DND-41 (cell line): ENCODE data around the gene PTDSS2.

Experiments used
- ATAC-seq: fragments of 200-7000 bp; cut with Tn5 transposase; 3 replicates; pipeline ENCODE4 v1.9.1; 2021; ENCODE audit warnings: low read depth; ENCODE audit not compliant: insufficient read depth
- DNase-seq: peaks from one replicate; pipeline ENCODE4 v3.0.0-alpha.2; 2020
- H2AFZ ChIP-seq: 2 replicates; pipeline ENCODE4 v1.6.0; 2012; ENCODE audit warnings: low read depth, low read length
- H3K27ac ChIP-seq: 2 replicates; pipeline ENCODE4 v1.5.1; 2012; ENCODE audit warnings: low read length, inconsistent platforms
- H3K27me3 ChIP-seq: fragments of 200-600 bp; sonication (generic); 2 replicates; pipeline ENCODE4 v1.6.0; 2012; ENCODE audit warnings: low read length, mild to moderate bottlenecking, inconsistent platforms; ENCODE audit not compliant: insufficient read depth, poor library complexity
- H3K36me3 ChIP-seq: 2 replicates; pipeline ENCODE4 v1.5.1; 2012; ENCODE audit warnings: low read length, inconsistent platforms; ENCODE audit not compliant: insufficient read depth
- H3K4me1 ChIP-seq: 2 replicates; pipeline ENCODE4 v1.5.1; 2012; ENCODE audit warnings: mild to moderate bottlenecking, low read length; ENCODE audit not compliant: insufficient read depth
- H3K4me2 ChIP-seq: 2 replicates; pipeline ENCODE4 v1.6.0; 2012; ENCODE audit warnings: mild to moderate bottlenecking, moderate library complexity, low read length, inconsistent platforms; ENCODE audit not compliant: insufficient read depth
- H3K4me3 ChIP-seq, 2 experiments: fragments of 200-600 bp in 1 of 2; shearing (Covaris generic) in 1 of 2; 2 replicates each; pipeline ENCODE4 v1.5.1; 2012 to 2016; ENCODE audit warnings: inconsistent platforms in 2 of 2, low read length in 2 of 2, mild to moderate bottlenecking in 2 of 2, low read depth in 1 of 2, moderate library complexity in 1 of 2
- H3K79me2 ChIP-seq: 2 replicates; pipeline ENCODE4 v1.6.0; 2012; ENCODE audit warnings: low read length, inconsistent platforms; ENCODE audit not compliant: insufficient read depth
- H3K9ac ChIP-seq: 2 replicates; pipeline ENCODE4 v1.6.0; 2012; ENCODE audit warnings: low read depth, mild to moderate bottlenecking, inconsistent platforms, low read length, moderate library complexity
- H3K9me3 ChIP-seq: 2 replicates; pipeline ENCODE4 v1.5.1; 2012; ENCODE audit warnings: low read length, moderate library complexity, mild to moderate bottlenecking, inconsistent platforms; ENCODE audit not compliant: insufficient read depth, severe bottlenecking
- H4K20me1 ChIP-seq: 2 replicates; pipeline ENCODE4 v1.6.0; 2012; ENCODE audit warnings: low read length; ENCODE audit not compliant: insufficient read depth
- EZH2 ChIP-seq: IDR thresholded peaks from 3 replicates; pipeline ENCODE4 v1.6.1; 2012; ENCODE audit warnings: borderline replicate concordance, low read depth, mild to moderate bottlenecking, moderate library complexity, low read length, inconsistent platforms; ENCODE audit not compliant: severe bottlenecking
- TF ChIP-seq, protein P1 (sequence below): IDR thresholded peaks from 2 replicates; pipeline ENCODE4 v1.5.1; 2012; ENCODE audit warnings: borderline replicate concordance, low read length, moderate library complexity, mild to moderate bottlenecking; ENCODE audit not compliant: poor library complexity, severe bottlenecking; ENCODE audit errors: extremely low read depth

PTDSS2 gene

DNA sequence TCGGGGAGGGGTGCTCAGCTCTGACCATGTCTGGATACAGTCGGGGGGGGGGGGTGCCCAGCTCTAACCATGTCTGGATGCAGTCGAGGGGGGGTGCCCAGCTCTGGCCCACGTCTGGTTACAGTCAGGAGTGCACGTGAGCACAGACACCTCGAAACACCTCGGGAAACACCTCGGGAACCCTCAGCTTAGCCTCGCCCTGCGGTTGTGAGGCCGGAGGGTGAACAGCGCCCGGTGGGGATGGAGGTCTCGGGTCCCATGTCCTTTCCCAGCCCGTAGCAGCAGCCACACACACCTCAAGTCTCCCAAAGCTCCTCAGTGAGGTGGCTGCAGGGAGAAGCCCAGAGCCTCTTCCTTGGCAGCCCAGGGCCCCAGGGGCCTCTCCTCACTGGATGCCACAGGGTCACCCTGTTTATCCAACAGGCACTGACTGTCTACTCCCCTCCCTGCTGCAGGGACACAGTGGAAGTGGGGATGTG is 37.4 kb upstream of the PTDSS2 start:
- H3K4me1 ChIP-seq: peaks cover 65% of the 10 kb centered on the region
- H3K4me2 ChIP-seq: no peak overlapping the region
- H3K9ac ChIP-seq: no peak overlapping the region

DNA sequence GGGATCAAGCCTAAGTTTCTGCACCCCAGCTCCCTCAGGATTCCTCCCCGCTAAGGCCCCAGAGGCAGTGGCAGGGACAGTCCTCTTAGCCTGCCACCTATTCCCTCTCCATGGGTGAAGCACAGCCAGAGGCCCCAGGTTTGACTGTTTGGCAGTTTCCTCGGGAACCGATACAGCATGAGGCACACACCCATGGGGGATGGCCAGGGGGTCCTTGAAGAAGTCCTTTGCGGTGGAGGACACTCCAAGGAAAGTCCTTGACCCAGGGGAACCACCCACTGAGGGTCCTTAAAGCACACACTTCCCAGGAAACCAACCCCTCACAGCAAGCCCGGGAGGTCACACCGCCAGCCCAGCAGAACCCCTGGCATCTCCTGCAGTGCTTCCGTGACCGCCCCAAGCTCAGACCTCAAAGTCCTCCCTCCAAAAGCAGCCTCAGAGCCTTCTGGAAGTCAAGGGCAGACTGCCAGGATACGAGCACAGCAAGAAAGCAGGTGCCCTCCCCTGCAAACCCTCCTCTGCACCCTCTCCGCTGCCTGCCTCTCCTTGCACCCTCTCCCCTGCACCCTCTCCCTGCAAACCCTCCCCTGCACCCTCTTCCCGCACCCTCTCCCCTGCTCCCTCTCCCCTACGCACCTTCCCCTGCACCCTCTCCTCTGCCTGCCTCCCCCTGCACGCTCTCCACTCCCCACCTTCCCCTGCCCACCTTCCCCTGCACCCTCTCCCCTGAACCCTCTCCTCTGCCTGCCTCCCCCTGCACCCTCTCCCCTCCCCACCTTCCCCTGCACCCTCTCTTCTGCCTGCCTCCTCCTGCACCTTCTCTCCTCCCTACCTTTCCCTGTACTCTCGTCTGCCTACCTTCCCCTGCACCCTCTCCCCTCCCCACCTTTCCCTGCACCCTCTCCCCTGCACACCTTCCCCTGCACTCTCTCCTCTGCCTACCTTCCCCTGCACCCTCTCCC is 36.7 kb upstream of the PTDSS2 start:
- Histone ChIP-seq H3K9ac (peak overlapping the region; percentile 12; the same call in 1 of the 2 replicates), H3K27ac (peak overlapping the region; percentile 94), H3K4me2 (peak overlapping the region; percentile 84)

More for the DNA sequence above, 37.4 kb upstream of the PTDSS2 start:
- TF ChIP-seq, protein P1, sequence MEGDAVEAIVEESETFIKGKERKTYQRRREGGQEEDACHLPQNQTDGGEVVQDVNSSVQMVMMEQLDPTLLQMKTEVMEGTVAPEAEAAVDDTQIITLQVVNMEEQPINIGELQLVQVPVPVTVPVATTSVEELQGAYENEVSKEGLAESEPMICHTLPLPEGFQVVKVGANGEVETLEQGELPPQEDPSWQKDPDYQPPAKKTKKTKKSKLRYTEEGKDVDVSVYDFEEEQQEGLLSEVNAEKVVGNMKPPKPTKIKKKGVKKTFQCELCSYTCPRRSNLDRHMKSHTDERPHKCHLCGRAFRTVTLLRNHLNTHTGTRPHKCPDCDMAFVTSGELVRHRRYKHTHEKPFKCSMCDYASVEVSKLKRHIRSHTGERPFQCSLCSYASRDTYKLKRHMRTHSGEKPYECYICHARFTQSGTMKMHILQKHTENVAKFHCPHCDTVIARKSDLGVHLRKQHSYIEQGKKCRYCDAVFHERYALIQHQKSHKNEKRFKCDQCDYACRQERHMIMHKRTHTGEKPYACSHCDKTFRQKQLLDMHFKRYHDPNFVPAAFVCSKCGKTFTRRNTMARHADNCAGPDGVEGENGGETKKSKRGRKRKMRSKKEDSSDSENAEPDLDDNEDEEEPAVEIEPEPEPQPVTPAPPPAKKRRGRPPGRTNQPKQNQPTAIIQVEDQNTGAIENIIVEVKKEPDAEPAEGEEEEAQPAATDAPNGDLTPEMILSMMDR: no peak
- no peak for TF ChIP-seq EZH2
- Histone ChIP-seq H3K9me3 (no peaks in the 10 kb centered on the region), H3K79me2 (peaks cover 16% of the 10 kb centered on the region), H3K4me3 (no peak overlapping the region), H2AFZ (no peak overlapping the region), H4K20me1 (peaks cover 4% of the 10 kb centered on the region; the same call in 1 of the 2 replicates), H3K27ac (peak overlapping the region; percentile 63), H3K27me3 (peaks cover 8% of the 10 kb centered on the region), H3K36me3 (no peaks in the 10 kb centered on the region; the same call in 1 of the 2 replicates)
- ATAC-seq: no peak
- DNase-seq: no peak

DNA sequence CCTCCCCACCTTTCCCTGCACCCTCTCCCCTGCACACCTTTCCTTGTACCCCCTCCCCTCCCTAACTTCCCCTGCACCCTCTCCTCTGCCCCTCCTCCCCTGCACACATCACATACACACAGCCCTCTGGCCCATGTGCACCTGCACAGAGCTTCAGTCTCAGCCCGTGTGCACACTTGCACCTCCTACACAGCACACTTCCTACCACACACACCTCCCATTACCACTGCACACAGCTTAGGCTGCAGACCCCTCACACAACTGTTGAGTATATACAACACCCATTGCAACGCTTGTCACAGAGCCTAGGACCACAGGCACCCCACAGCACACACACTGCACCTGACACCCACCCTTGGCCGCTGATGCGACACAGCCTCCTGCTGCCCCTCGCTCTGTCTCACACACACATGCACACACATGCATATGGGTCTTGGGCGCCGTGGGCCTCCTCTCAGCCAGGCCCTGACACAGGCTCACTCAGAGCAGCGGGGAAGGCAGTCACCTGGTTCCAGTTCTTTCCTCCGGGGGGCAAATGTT is 35.7 kb upstream of the PTDSS2 start:
- Histone ChIP-seq H3K4me2 (peak overlapping the region; percentile 84), H3K27ac (peak overlapping the region; percentile 94)

More for the DNA sequence above, 36.7 kb upstream of the PTDSS2 start:
- TF ChIP-seq, protein P1: no peak
- TF ChIP-seq EZH2: no peak
- ATAC-seq: no peak
- no peaks in the 10 kb centered on the region for H3K9me3 ChIP-seq
- peak overlapping the region in 1 of 2 experiments; percentile 80; a peak in 1 of 4 replicates for H3K4me3 ChIP-seq
- peaks cover 57% of the 10 kb centered on the region for H3K4me1 ChIP-seq
- H3K27me3 ChIP-seq: peaks cover 8% of the 10 kb centered on the region
- peak; percentile 60 for DNase-seq
- peaks cover 4% of the 10 kb centered on the region; the same call in 1 of the 2 replicates for H4K20me1 ChIP-seq
- no peak overlapping the region for H2AFZ ChIP-seq
- H3K79me2 ChIP-seq: peaks cover 16% of the 10 kb centered on the region
- H3K36me3 ChIP-seq: no peaks in the 10 kb centered on the region; the same call in 1 of the 2 replicates

More for the DNA sequence above, 35.7 kb upstream of the PTDSS2 start:
- H2AFZ ChIP-seq: peak overlapping the region; percentile 84
- peaks cover 16% of the 10 kb centered on the region for H3K79me2 ChIP-seq
- H3K9me3 ChIP-seq: no peaks in the 10 kb centered on the region
- no peak for TF ChIP-seq EZH2
- TF ChIP-seq, protein P1: peak; percentile 18
- peak overlapping the region; percentile 23 to 80 for H3K4me3 ChIP-seq
- H3K9ac ChIP-seq: peak overlapping the region; percentile 88
- H4K20me1 ChIP-seq: peaks cover under 1% of the 10 kb centered on the region; the same call in 1 of the 2 replicates
- peak; percentile 56 for DNase-seq
- peaks cover 8% of the 10 kb centered on the region for H3K27me3 ChIP-seq
- no peaks in the 10 kb centered on the region; the same call in 1 of the 2 replicates for H3K36me3 ChIP-seq
- H3K4me1 ChIP-seq: peaks cover 48% of the 10 kb centered on the region
- peak; percentile 48 for ATAC-seq
